OCI-LY3 (cell line): Measurements from ENCODE around the gene DSC3.

Experiments
- H2AFZ ChIP-seq: fragments of 200-600, 300-600 bp; shearing (Covaris generic); 2 replicates; pipeline ENCODE4 v1.6.0; 2014; ENCODE audit warnings: antibody characterized with exemption, low read depth, low read length
- H3K27ac ChIP-seq: fragments of 200-600, 300-600 bp; sonication (generic); 2 replicates; pipeline ENCODE4 v1.5.1; 2014; ENCODE audit warnings: mild to moderate bottlenecking, low read length, moderate library complexity, mixed read lengths
- H3K27me3 ChIP-seq: fragments of 200-600, 300-600 bp; sonication (generic); 2 replicates; pipeline ENCODE4 v1.6.1; 2014; ENCODE audit warnings: low read depth, low read length, mixed read lengths
- H3K36me3 ChIP-seq: fragments of 200-600, 300-600 bp; sonication (generic); replicated peaks from 2 replicates; pipeline ENCODE3; 2014; ENCODE audit warnings: low read depth, low read length, mixed read lengths
- H3K4me1 ChIP-seq: fragments of 300-600, 200-600 bp; sonication (generic); 2 replicates; pipeline ENCODE4 v1.6.1; 2014; ENCODE audit warnings: low read length, mixed read lengths
- H3K4me2 ChIP-seq: fragments of 200-600, 300-600 bp; sonication (generic); 2 replicates; pipeline ENCODE4 v1.6.1; 2014; ENCODE audit warnings: low read length, mixed read lengths
- H3K4me3 ChIP-seq: fragments of 300-600, 200-600 bp; sonication (generic); 2 replicates; pipeline ENCODE4 v1.5.1; 2014; ENCODE audit warnings: antibody characterized with exemption, mild to moderate bottlenecking, low read length, moderate library complexity
- H3K79me2 ChIP-seq: fragments of 300-600, 200-600 bp; shearing (Covaris generic); 2 replicates; pipeline ENCODE4 v1.6.1; 2014; ENCODE audit warnings: mild to moderate bottlenecking, low read length, mixed read lengths
- H3K9ac ChIP-seq: fragments of 300-600, 200-600 bp; shearing (Covaris generic); 2 replicates; pipeline ENCODE4 v1.6.0; 2014; ENCODE audit warnings: mild to moderate bottlenecking, low read length, moderate library complexity
- H3K9me3 ChIP-seq: fragments of 200-600, 300-600 bp; shearing (Covaris generic); 2 replicates; pipeline ENCODE4 v1.6.1; 2014; ENCODE audit warnings: low read length, mixed read lengths; ENCODE audit not compliant: insufficient read depth
- H4K20me1 ChIP-seq: fragments of 200-600, 300-600 bp; sonication (generic); 2 replicates; pipeline ENCODE4 v1.6.1; 2016; ENCODE audit warnings: low read length, mixed read lengths; ENCODE audit not compliant: insufficient read depth
- CTCF ChIP-seq: fragments of 200-600, 300-600 bp; sonication (generic); IDR thresholded peaks from 2 replicates; pipeline ENCODE4 v1.5.1; 2014; ENCODE audit warnings: antibody characterized with exemption, low read length, low read depth
- EZH2phosphoT487 ChIP-seq: fragments of 200-600 bp; shearing (Covaris generic); IDR thresholded peaks from 2 replicates; pipeline ENCODE4 v1.6.1; 2018; ENCODE audit warnings: antibody characterized with exemption, mixed run types, low read depth

Gene DSC3

GRCh38 chr18:31042406-31043181 is at the start of gene DSC3:
Gene DSC3 (minus strand): TSS chr18:31042742. CDS start chr18:31042660, 82 bp downstream.
- no peaks in the 10 kb centered on the region for H3K36me3 ChIP-seq
- H3K27ac ChIP-seq: no peak within 1 kb of the TSS
- no peak within 1 kb of the TSS for H3K4me2 ChIP-seq
- no peak within 1 kb of the TSS for H2AFZ ChIP-seq
- no peaks in the 10 kb centered on the region for H3K9me3 ChIP-seq
- H4K20me1 ChIP-seq: no peaks in the 10 kb centered on the region
- H3K4me3 ChIP-seq: no peak within 1 kb of the TSS
- H3K9ac ChIP-seq: no peak within 1 kb of the TSS
- no peak for TF ChIP-seq CTCF
- TF ChIP-seq EZH2phosphoT487: no peak
- no peaks in the 10 kb centered on the region for H3K27me3 ChIP-seq
- no peaks in the 10 kb centered on the region for H3K4me1 ChIP-seq
- no peaks in the 10 kb centered on the region for H3K79me2 ChIP-seq

GRCh38 chr18:31091350-31091749 is 48.8 kb upstream of the DSC3 start:
- Histone ChIP-seq H3K27ac (no peak overlapping the region), H4K20me1 (no peaks in the 10 kb centered on the region), H3K9me3 (no peaks in the 10 kb centered on the region), H2AFZ (no peak overlapping the region), H3K27me3 (no peaks in the 10 kb centered on the region), H3K4me3 (no peak overlapping the region), H3K4me1 (no peaks in the 10 kb centered on the region), H3K36me3 (no peaks in the 10 kb centered on the region), H3K79me2 (no peaks in the 10 kb centered on the region), H3K4me2 (no peak overlapping the region), H3K9ac (no peak overlapping the region)
- no peak for TF ChIP-seq CTCF
- no peak for TF ChIP-seq EZH2phosphoT487

- no peaks in the 10 kb centered on the region for H3K27me3 ChIP-seq
- H3K79me2 ChIP-seq: no peaks in the 10 kb centered on the region
- H3K4me2 ChIP-seq: no peak overlapping the region
- H3K4me3 ChIP-seq: no peak overlapping the region
- H3K9me3 ChIP-seq: no peaks in the 10 kb centered on the region
- H3K27ac ChIP-seq: no peak overlapping the region
- no peaks in the 10 kb centered on the region for H4K20me1 ChIP-seq
- H3K36me3 ChIP-seq: no peaks in the 10 kb centered on the region
- no peak overlapping the region for H2AFZ ChIP-seq
- TF ChIP-seq CTCF (no peak), EZH2phosphoT487 (no peak)
- no peak overlapping the region for H3K9ac ChIP-seq
- H3K4me1 ChIP-seq: no peaks in the 10 kb centered on the region
Measured at GRCh38 chr18:31088532-31088931, 46.0 kb upstream of the DSC3 start.

GRCh38 chr18:31079973-31080372 is 37.4 kb upstream of the DSC3 start:
- no peak overlapping the region for H3K27ac ChIP-seq
- TF ChIP-seq CTCF (no peak), EZH2phosphoT487 (no peak)
- no peaks in the 10 kb centered on the region for H3K9me3 ChIP-seq
- no peak overlapping the region for H3K9ac ChIP-seq
- H3K4me1 ChIP-seq: no peaks in the 10 kb centered on the region
- H3K27me3 ChIP-seq: no peaks in the 10 kb centered on the region
- no peak overlapping the region for H3K4me3 ChIP-seq
- H3K36me3 ChIP-seq: no peaks in the 10 kb centered on the region
- H2AFZ ChIP-seq: no peak overlapping the region
- H3K4me2 ChIP-seq: no peak overlapping the region
- H3K79me2 ChIP-seq: no peaks in the 10 kb centered on the region
- H4K20me1 ChIP-seq: no peaks in the 10 kb centered on the region
